Measurements from ENCODE around the gene BAIAP2L2. TPM values are rescaled to one million over a fixed set of nuclear protein-coding genes. Genes with fewer than 3 reads are reported as not detected.

Gene BAIAP2L2
- total RNA-seq, 1 donor from 2014 or later: 6.5 TPM

DNA sequence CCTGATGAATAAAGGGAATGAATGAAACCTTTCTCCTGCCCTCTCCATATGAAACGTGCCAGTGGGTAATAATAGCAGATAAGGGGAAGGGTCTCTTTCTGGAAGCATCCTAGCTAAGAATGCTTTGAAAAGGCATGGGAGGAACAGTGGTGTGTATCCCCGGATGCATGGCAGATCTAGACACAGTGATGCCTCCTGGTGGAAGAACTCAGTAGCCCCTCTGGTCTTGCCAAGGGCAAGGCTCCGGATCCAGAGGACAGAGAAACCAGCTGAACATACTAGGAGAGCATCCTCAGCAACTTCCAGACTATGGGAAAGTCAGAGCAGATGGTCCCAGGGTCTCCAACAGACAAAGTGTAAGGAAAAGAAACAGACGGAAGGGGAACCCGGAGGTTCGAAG, 6.4 kb downstream of the BAIAP2L2 start:
- peak; percentile 37 for TF ChIP-seq CTCF (IDR thresholded peaks at IDR 0.05; ENCODE audit: unreplicated experiment)
- Mint-ChIP-seq H3K36me3 (ENCODE audit: insufficient read depth) (no peaks in the 10 kb centered on the region), H3K27ac (no peak overlapping the region), H3K9me3 (ENCODE audit: low read depth) (no peaks in the 10 kb centered on the region), H3K27me3 (no peaks in the 10 kb centered on the region), H3K4me1 (ENCODE audit: low read depth) (no peaks in the 10 kb centered on the region), H3K4me3 (ENCODE audit: low read depth) (no peak overlapping the region)
- DNase-seq (ENCODE audit: low spot score, unreplicated experiment): no peak

DNA sequence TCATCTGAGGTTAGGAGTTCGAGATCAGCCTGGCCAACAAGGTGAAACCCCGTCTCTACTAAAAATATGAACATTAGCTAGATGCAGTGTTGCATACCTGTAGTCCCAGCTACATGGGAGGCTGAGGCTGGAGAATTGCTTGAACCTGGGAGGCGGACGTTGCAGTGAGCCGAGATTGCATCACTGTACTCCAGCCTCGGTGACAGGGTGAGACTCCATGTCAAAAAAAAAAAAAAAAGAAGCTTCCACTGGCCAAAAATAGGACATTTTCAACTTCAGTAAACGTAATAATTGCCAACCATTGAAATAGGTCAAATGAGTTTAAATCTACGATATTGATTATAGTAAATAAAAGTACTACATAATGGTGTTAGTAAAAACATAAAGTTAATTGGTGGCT, 6.8 kb downstream of the BAIAP2L2 start:
- no peaks in the 10 kb centered on the region for H3K9me3 Mint-ChIP-seq (ENCODE audit: low read depth)

DNA sequence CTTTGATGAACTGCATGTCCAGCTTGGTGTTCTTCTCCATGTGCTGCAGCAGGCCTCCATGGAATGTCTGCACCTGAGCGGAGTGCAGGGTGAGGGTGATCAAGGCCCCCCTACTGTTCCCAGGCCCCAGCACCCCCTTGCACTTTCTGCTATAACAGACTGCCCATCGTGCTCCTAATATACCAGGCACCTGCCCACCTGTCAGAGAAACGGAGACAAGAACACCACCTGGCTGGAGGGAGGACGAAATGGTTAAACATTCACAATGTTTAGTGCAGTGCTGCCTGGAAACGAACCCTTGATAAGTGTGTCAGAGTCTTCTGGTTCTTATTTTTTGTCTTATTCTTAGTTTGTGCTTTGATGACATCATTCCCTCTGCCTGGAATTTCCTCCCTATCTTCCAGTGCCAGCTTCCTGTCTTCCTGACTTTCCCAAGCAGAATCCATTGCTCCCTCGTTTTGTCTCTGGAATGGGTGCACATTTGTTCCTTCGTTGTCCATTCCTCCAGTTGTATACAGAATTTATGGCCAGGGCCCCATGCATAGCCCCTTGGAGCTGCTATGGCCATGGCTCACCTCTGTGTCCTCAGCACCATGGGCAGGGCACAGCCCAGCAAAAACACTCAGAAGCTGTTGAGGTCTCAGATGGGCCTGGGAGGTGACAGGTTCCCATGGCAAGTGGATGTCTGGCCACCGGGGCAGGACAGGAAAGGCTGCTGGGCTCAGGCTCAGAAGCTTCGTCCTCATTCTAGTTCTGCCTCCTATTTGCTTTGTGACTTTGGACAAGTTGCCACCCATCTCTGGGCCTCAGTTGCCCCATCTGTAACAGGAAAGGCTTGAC, 11.9 kb downstream of the BAIAP2L2 start:
- Mint-ChIP-seq H3K27me3 (peaks cover 13% of the 10 kb centered on the region), H3K4me1 (ENCODE audit: low read depth) (peaks cover 7% of the 10 kb centered on the region), H3K9me3 (ENCODE audit: low read depth) (no peaks in the 10 kb centered on the region), H3K4me3 (ENCODE audit: low read depth) (peak overlapping the region; percentile 46), H3K27ac (peak overlapping the region; percentile 2), H3K36me3 (ENCODE audit: insufficient read depth) (peaks cover 3% of the 10 kb centered on the region)
- no peak for DNase-seq (ENCODE audit: low spot score, unreplicated experiment)
- no peak for TF ChIP-seq CTCF (IDR thresholded peaks at IDR 0.05; ENCODE audit: unreplicated experiment)

More for the DNA sequence above, 6.8 kb downstream of the BAIAP2L2 start:
- Mint-ChIP-seq H3K27me3 (peaks cover 2% of the 10 kb centered on the region), H3K4me1 (ENCODE audit: low read depth) (peaks cover 2% of the 10 kb centered on the region), H3K4me3 (ENCODE audit: low read depth) (no peak overlapping the region), H3K27ac (no peak overlapping the region), H3K36me3 (ENCODE audit: insufficient read depth) (no peaks in the 10 kb centered on the region)
- no peak for DNase-seq (ENCODE audit: low spot score, unreplicated experiment)
- TF ChIP-seq CTCF (IDR thresholded peaks at IDR 0.05; ENCODE audit: unreplicated experiment): no peak

DNA sequence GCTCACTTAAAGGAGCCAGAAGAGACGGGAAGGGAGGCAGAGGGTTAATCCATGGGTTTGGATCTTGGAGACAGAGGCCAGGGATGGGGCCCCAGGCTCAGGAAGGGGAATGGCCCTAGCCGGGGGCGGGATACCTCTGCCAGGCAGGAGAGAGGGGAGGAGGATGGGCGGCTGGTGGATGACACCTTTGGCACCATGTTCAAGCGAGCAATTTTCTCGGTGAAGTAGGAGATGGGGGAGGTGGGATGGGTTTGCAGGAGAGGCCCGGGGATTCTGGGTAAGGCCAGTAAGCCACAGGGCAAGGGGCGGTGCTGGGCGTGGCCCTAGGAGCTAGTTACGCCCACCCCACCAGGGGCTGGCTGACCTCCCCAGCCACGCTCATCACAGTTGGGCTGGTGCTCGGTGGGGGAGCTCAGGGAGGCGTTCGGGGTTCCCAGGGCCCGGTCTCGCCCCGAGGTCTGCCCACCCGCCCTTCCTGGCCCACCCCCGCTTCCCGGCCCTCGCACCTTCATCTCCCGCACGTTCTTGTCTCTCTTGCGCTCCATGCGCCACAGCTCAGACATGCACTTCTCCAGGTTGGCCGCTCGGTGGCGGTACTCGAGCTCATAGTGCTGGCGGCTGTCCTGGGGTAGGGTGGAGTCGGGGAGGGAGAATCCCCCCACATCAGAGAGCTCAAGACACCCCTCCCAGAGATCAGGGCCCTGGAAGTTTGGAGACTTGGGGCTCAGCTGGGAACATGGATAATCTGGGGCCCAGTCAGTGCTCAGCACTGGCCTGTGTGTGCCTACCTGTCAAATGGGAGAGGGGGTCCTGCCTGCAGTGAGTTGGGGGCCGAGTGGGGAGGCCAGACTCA, 12.7 kb downstream of the BAIAP2L2 start:
- H3K4me3 Mint-ChIP-seq (ENCODE audit: low read depth): peak overlapping the region; percentile 42
- H3K27ac Mint-ChIP-seq: no peak overlapping the region
- peaks cover 13% of the 10 kb centered on the region for H3K27me3 Mint-ChIP-seq
- no peaks in the 10 kb centered on the region for H3K9me3 Mint-ChIP-seq (ENCODE audit: low read depth)
- peaks cover 6% of the 10 kb centered on the region for H3K36me3 Mint-ChIP-seq (ENCODE audit: insufficient read depth)
- no peak for DNase-seq (ENCODE audit: low spot score, unreplicated experiment)
- H3K4me1 Mint-ChIP-seq (ENCODE audit: low read depth): peaks cover 13% of the 10 kb centered on the region
- peak; percentile 49 for TF ChIP-seq CTCF (IDR thresholded peaks at IDR 0.05; ENCODE audit: unreplicated experiment)

- no peak for TF ChIP-seq CTCF (IDR thresholded peaks at IDR 0.05; ENCODE audit: unreplicated experiment)
- peaks cover 13% of the 10 kb centered on the region for H3K27me3 Mint-ChIP-seq
- peaks cover 13% of the 10 kb centered on the region for H3K4me1 Mint-ChIP-seq (ENCODE audit: low read depth)
- H3K36me3 Mint-ChIP-seq (ENCODE audit: insufficient read depth): peaks cover 6% of the 10 kb centered on the region
- H3K27ac Mint-ChIP-seq: no peak overlapping the region
- no peaks in the 10 kb centered on the region for H3K9me3 Mint-ChIP-seq (ENCODE audit: low read depth)
- peak overlapping the region; percentile 42 for H3K4me3 Mint-ChIP-seq (ENCODE audit: low read depth)
- DNase-seq (ENCODE audit: low spot score, unreplicated experiment): no peak
Measured at GRCh38 chr22:38097058-38097457, 13.4 kb downstream of the BAIAP2L2 start.
